ENCODE measurements around the gene TTC23L. TPM values are rescaled to one million over a fixed set of nuclear protein-coding genes. Genes with fewer than 3 reads are reported as not detected.

The TTC23L gene
- total RNA-seq, 4 donors from 2014 or later: not detected

- peak; percentile 2 to 30 for DNase-seq
- intact Hi-C loops (cut with DNase I; ENCODE audit: low total_unique reads): loop anchor here (1.0 to 5.0 kb wide), 2 partner anchors 15 to 907 kb away; partner anchors contain the start of genes AMACR and DNAJC21
- Histone ChIP-seq H3K27ac (peak overlapping the region; percentile 78 to 92 (median 84)), H3K4me3 (peak overlapping the region; percentile 74 to 96 (median 88)), H3K27me3 (no peaks in the 10 kb centered on the region), H3K9me3 (no peaks in the 10 kb centered on the region), H3K36me3 (peaks cover 0 to 29% of the 10 kb centered on the region in 2 donors), H3K4me1 (peaks cover 20 to 23% of the 10 kb centered on the region in 2 donors)
- in situ Hi-C loops (cut with MboI; ENCODE audit: low sequenced_read_pairs in 4 of 4): loop anchor here in 2 of 4 donors (25.0 kb wide), 1 partner anchor 902 kb away; the partner anchor contains the start of gene AMACR (in 2 of the 2)
- peak; percentile 2 to 4 for ATAC-seq
- TF ChIP-seq POLR2A (IDR thresholded peaks at IDR 0.05) (no peak), CTCF (IDR thresholded peaks at IDR 0.05 in 4 of 5, conservative IDR thresholded peaks at IDR 0.05 in 1 of 5) (no peak)
Observed at GRCh38 chr5:34914671-34915138, 75.7 kb downstream of the TTC23L start.

- in situ Hi-C loops (cut with MboI; ENCODE audit: low sequenced_read_pairs in 4 of 4): loop anchor here in 2 of 4 donors (25.0 kb wide), 1 partner anchor 903 kb away; the partner anchor contains the start of gene AMACR (in 2 of the 2)
- peak within 1 kb of the TSS; percentile 74 to 96 (median 88) for H3K4me3 ChIP-seq
- no peaks in the 10 kb centered on the region for H3K9me3 ChIP-seq
- intact Hi-C loops (cut with DNase I; ENCODE audit: low total_unique reads): loop anchor here (1.0 to 5.0 kb wide), 2 partner anchors 14 to 908 kb away; partner anchors contain the start of genes AMACR and DNAJC21
- H3K4me1 ChIP-seq: peaks cover 20 to 23% of the 10 kb centered on the region in 2 donors
- TF ChIP-seq POLR2A (IDR thresholded peaks at IDR 0.05): peak; percentile 44 to 53
- peak in 1 of 5 experiments; percentile 38 for TF ChIP-seq CTCF (IDR thresholded peaks at IDR 0.05 in 4 of 5, conservative IDR thresholded peaks at IDR 0.05 in 1 of 5)
- H3K27me3 ChIP-seq: no peaks in the 10 kb centered on the region
- DNase-seq (peak; percentile 93 to 95), ATAC-seq (peak; percentile 98 to 99)
- H3K36me3 ChIP-seq: peaks cover 0 to 31% of the 10 kb centered on the region in 2 donors
- H3K27ac ChIP-seq: peak within 1 kb of the TSS; percentile 78 to 92 (median 84)
Observed at GRCh38 chr5:34915139-34915855, 76.3 kb downstream of the TTC23L start, which contains the start of the genes BRIX1 and RAD1. BRIX1 (plus strand) TSS chr5:34915711; CDS start chr5:34915739, 28 bp downstream. RAD1 (minus strand) TSS chr5:34915504; CDS start chr5:34914892, 612 bp downstream.

- H3K9me3 ChIP-seq: no peaks in the 10 kb centered on the region
- intact Hi-C loops (cut with DNase I; ENCODE audit: low total_unique reads): loop anchor here (1.0 to 5.0 kb wide), 2 partner anchors 13 to 909 kb away; partner anchors contain the start of genes AMACR and DNAJC21
Observed at GRCh38 chr5:34915856-34916192, 76.9 kb downstream of the TTC23L start.

GRCh38 chr5:34916518-34916917 is 77.6 kb downstream of the TTC23L start:
- TF ChIP-seq POLR2A (IDR thresholded peaks at IDR 0.05): no peak
- H3K9me3 ChIP-seq: no peaks in the 10 kb centered on the region
- DNase-seq: no peak
- peaks cover 20 to 23% of the 10 kb centered on the region in 2 donors for H3K4me1 ChIP-seq
- in situ Hi-C loops (cut with MboI; ENCODE audit: low sequenced_read_pairs in 4 of 4) (loop anchor here in 2 of 4 donors (25.0 kb wide), 1 partner anchor 904 kb away; the partner anchor contains the start of gene AMACR (in 2 of the 2)), intact Hi-C loops (cut with DNase I; ENCODE audit: low total_unique reads) (loop anchor here (5.0 kb wide), 1 partner anchor 909 kb away; the partner anchor contains the start of gene AMACR)
- H3K27ac ChIP-seq: peak overlapping the region in 2 of 4 donors; percentile 78 to 92
- H3K36me3 ChIP-seq: peaks cover 0 to 31% of the 10 kb centered on the region in 2 donors
- H3K4me3 ChIP-seq: peak overlapping the region; percentile 74 to 96 (median 88)
- no peak for ATAC-seq
- H3K27me3 ChIP-seq: no peaks in the 10 kb centered on the region

More at GRCh38 chr5:34915856-34916192, 76.9 kb downstream of the TTC23L start:
- no peak for TF ChIP-seq CTCF (IDR thresholded peaks at IDR 0.05 in 4 of 5, conservative IDR thresholded peaks at IDR 0.05 in 1 of 5)
- Histone ChIP-seq H3K27me3 (no peaks in the 10 kb centered on the region), H3K4me1 (peaks cover 20 to 23% of the 10 kb centered on the region in 2 donors), H3K27ac (peak overlapping the region; percentile 78 to 92 (median 84)), H3K4me3 (peak overlapping the region; percentile 74 to 96 (median 88)), H3K36me3 (peaks cover 0 to 31% of the 10 kb centered on the region in 2 donors)
- ATAC-seq: peak; percentile 21 to 46
- no peak for DNase-seq
- in situ Hi-C loops (cut with MboI; ENCODE audit: low sequenced_read_pairs in 4 of 4): loop anchor here in 2 of 4 donors (25.0 kb wide), 1 partner anchor 904 kb away; the partner anchor contains the start of gene AMACR (in 2 of the 2)

All from gastrocnemius medialis (tissue), 4 donors.